PC-3 (cell line): Measurements from ENCODE around the gene RASSF5. TPM values are rescaled to one million over a fixed set of nuclear protein-coding genes. Genes with fewer than 3 reads are reported as not detected.

Source experiments
- ATAC-seq: fragments of 200-7000 bp; cut with Tn5 transposase; 2 replicates; pipeline ENCODE4 v1.9.1; 2020; ENCODE audit warnings: mild to moderate bottlenecking, moderate library complexity
- BruUV-seq: library from RNA; stranded (reverse); fragments of 400-500 nt; replicated peaks from 2 replicates; lab custom pipeline; 2021; lab: Mats Ljungman, UMichigan
- CTCF ChIA-PET: fragments of 300-600 bp; sonication (Branson Sonifier 250); formaldehyde crosslinking; loops from one replicate; lab custom pipeline; 2022; ENCODE audit warnings: antibody characterized with exemption; lab: Charles Lee
- POLR2A ChIA-PET: fragments of 300-600 bp; sonication (Branson Sonifier 250); formaldehyde crosslinking; loops from one replicate; lab custom pipeline; 2022; ENCODE audit warnings: antibody characterized with exemption; ENCODE audit not compliant: unreplicated experiment; lab: Charles Lee
- DNase-seq: peaks from one replicate; pipeline ENCODE4 v3.0.0-alpha.2; 2015
- H2AFZ ChIP-seq: fragments of 300-600 bp; sonication (generic); 2 replicates; pipeline ENCODE4 v1.6.0; 2016; ENCODE audit warnings: antibody characterized with exemption, low read length
- H3F3A ChIP-seq: fragments of 300-600 bp; sonication (generic); one replicate; pipeline ENCODE4 v1.6.0; 2017; ENCODE audit warnings: antibody characterized with exemption, low read length, control low read depth, mild to moderate bottlenecking; ENCODE audit not compliant: unreplicated experiment
- H3K27ac ChIP-seq: fragments of 300-600 bp; sonication (generic); 2 replicates; pipeline ENCODE4 v1.5.1; 2016; ENCODE audit warnings: mild to moderate bottlenecking, low read length
- H3K27me3 ChIP-seq: fragments of 300-600 bp; sonication (generic); 2 replicates; pipeline ENCODE4 v1.6.1; 2016; ENCODE audit warnings: low read length, mixed read lengths
- H3K36me3 ChIP-seq: fragments of 300-600 bp; sonication (generic); 2 replicates; pipeline ENCODE4 v1.6.1; 2016; ENCODE audit warnings: low read depth, mixed run types, low read length, mixed read lengths
- H3K4me1 ChIP-seq: fragments of 300-600 bp; sonication (generic); 2 replicates; pipeline ENCODE4 v1.5.1; 2016; ENCODE audit warnings: low read length; ENCODE audit not compliant: insufficient read depth
- H3K4me2 ChIP-seq: fragments of 300-600 bp; sonication (generic); 2 replicates; pipeline ENCODE4 v1.6.0; 2016; ENCODE audit warnings: low read length
- H3K4me3 ChIP-seq: fragments of 300-600 bp; sonication (generic); 2 replicates; pipeline ENCODE4 v1.5.1; 2016; ENCODE audit warnings: mild to moderate bottlenecking, low read length, mixed read lengths
- H3K79me2 ChIP-seq: fragments of 300-600 bp; sonication (generic); 2 replicates; pipeline ENCODE4 v1.6.1; 2017; ENCODE audit warnings: low read length, mixed read lengths
- H3K9ac ChIP-seq: fragments of 300-600 bp; sonication (generic); 2 replicates; pipeline ENCODE4 v1.6.0; 2016; ENCODE audit warnings: mild to moderate bottlenecking, low read length
- H3K9me2 ChIP-seq: fragments of 300-600 bp; sonication (generic); replicated peaks from 2 replicates; pipeline ENCODE4 v1.6.1; 2016; ENCODE audit warnings: mixed run types, low read length, mixed read lengths
- H3K9me3 ChIP-seq: fragments of 300-600 bp; sonication (generic); 2 replicates; pipeline ENCODE4 v1.6.1; 2016; ENCODE audit warnings: low read length, mixed read lengths
- H4K20me1 ChIP-seq: fragments of 300-600 bp; sonication (generic); 2 replicates; pipeline ENCODE4 v1.6.1; 2016; ENCODE audit warnings: low read length, mixed read lengths
- CTCF ChIP-seq: fragments of 300-600 bp; sonication (generic); conservative IDR thresholded peaks from 2 replicates; pipeline ENCODE4 v1.5.1; 2017; ENCODE audit warnings: antibody characterized with exemption, low read depth, mild to moderate bottlenecking, low read length
- EZH2 ChIP-seq: fragments of 300-600 bp; sonication (generic); IDR thresholded peaks from one replicate; pipeline ENCODE4 v1.6.1; 2017; ENCODE audit warnings: antibody characterized with exemption, mild to moderate bottlenecking, low read length; ENCODE audit not compliant: unreplicated experiment
- EZH2phosphoT487 ChIP-seq: fragments of 300-600 bp; sonication (generic); IDR thresholded peaks from 2 replicates; pipeline ENCODE4 v1.6.1; 2018; ENCODE audit warnings: mild to moderate bottlenecking, antibody characterized with exemption, low read length, borderline replicate concordance
- intact Hi-C: fragments of 100-400 bp; cut with micrococcal nuclease; formaldehyde crosslinking; loops from 2 replicates; pipeline ENCODE4 v1.9.0; 2023
- total RNA-seq: library from RNA; depleted of rRNA; stranded (reverse); fragments of >200 nt; gene quantifications from 2 replicates; pipeline ENCODE4 v1.2.3, GENCODE V29; 2014

The RASSF5 gene
- total RNA-seq, 1 experiment from 2014 or later = 15.5 TPM

GRCh38 chr1:206472886-206473285 lies 34.4 kb upstream of the RASSF5 start:
- TF ChIP-seq EZH2phosphoT487 (no peak), CTCF (no peak), EZH2 (no peak)
- no peaks in the 10 kb centered on the region for H4K20me1 ChIP-seq
- H3K27ac ChIP-seq = no peak overlapping the region
- peaks cover 41% of the 10 kb centered on the region for H3K4me1 ChIP-seq
- CTCF ChIA-PET = no interaction called here
- H3K79me2 ChIP-seq = peaks cover 14% of the 10 kb centered on the region
- BruUV-seq = no TSS peak
- no peaks in the 10 kb centered on the region for H3K9me3 ChIP-seq
- no peak overlapping the region for H2AFZ ChIP-seq
- no peaks in the 10 kb centered on the region for H3K9me2 ChIP-seq
- DNase-seq (no peak), ATAC-seq (no peak)
- no peaks in the 10 kb centered on the region for H3F3A ChIP-seq
- H3K9ac ChIP-seq = no peak overlapping the region
- H3K4me3 ChIP-seq = no peak overlapping the region
- no peak overlapping the region for H3K4me2 ChIP-seq
- POLR2A ChIA-PET = no interaction called here
- peaks cover 25% of the 10 kb centered on the region for H3K36me3 ChIP-seq
- no peaks in the 10 kb centered on the region for H3K27me3 ChIP-seq
- intact Hi-C loops = no loop called here

DNA sequence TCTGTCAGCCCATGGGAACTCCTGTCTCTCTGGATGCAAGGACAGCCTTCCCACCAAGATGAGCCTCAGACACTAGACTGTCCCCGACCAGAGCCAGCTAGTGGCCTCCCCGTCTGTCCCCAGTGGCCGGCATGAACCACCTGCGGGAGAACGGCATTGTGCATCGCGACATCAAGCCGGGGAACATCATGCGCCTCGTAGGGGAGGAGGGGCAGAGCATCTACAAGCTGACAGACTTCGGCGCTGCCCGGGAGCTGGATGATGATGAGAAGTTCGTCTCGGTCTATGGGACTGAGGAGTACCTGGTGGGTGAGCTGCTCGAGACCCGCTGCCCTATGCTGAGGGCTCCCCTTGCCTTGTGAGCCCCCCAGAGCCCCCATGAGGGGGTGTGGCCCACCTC lies 31.3 kb upstream of the RASSF5 start:
- Histone ChIP-seq H3K36me3 (peaks cover 25% of the 10 kb centered on the region), H3K27me3 (no peaks in the 10 kb centered on the region), H3K4me1 (peaks cover 21% of the 10 kb centered on the region), H3K9ac (no peak overlapping the region), H3K9me3 (no peaks in the 10 kb centered on the region), H3K9me2 (no peaks in the 10 kb centered on the region), H3K4me3 (no peak overlapping the region), H3K79me2 (peaks cover 8% of the 10 kb centered on the region), H2AFZ (no peak overlapping the region), H4K20me1 (no peaks in the 10 kb centered on the region), H3K4me2 (no peak overlapping the region), H3F3A (no peaks in the 10 kb centered on the region), H3K27ac (no peak overlapping the region)
- intact Hi-C loops = no loop called here
- no peak for DNase-seq
- POLR2A ChIA-PET = no interaction called here
- TF ChIP-seq EZH2 = no peak
- no peak for TF ChIP-seq EZH2phosphoT487
- no peak for TF ChIP-seq CTCF
- ATAC-seq = no peak
- no TSS peak for BruUV-seq
- CTCF ChIA-PET = no interaction called here

DNA sequence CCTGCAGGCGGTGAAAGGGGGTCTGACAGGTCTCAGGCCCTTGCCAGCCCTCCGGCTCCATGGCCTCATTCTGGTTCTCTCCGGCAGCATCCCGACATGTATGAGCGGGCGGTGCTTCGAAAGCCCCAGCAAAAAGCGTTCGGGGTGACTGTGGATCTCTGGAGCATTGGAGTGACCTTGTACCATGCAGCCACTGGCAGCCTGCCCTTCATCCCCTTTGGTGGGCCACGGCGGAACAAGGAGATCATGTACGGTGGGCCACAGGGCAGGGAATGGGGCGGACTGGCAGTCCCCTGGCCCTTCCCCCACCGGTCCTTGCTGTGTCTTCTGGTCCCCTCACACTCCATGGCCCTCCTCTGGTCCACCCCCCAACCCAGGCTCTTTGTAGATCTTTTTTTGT lies 30.7 kb upstream of the RASSF5 start:
- ATAC-seq = no peak
- no peaks in the 10 kb centered on the region for H3K9me3 ChIP-seq
- DNase-seq = no peak
- H3K27ac ChIP-seq = no peak overlapping the region
- POLR2A ChIA-PET = no interaction called here
- no peak overlapping the region for H2AFZ ChIP-seq
- TF ChIP-seq EZH2phosphoT487 = no peak
- no peak for TF ChIP-seq CTCF
- no peak for TF ChIP-seq EZH2
- H3K27me3 ChIP-seq = no peaks in the 10 kb centered on the region
- intact Hi-C loops = no loop called here
- no peaks in the 10 kb centered on the region for H3F3A ChIP-seq
- H3K4me3 ChIP-seq = no peak overlapping the region
- peaks cover 25% of the 10 kb centered on the region for H3K36me3 ChIP-seq
- H3K9ac ChIP-seq = no peak overlapping the region
- no TSS peak for BruUV-seq
- CTCF ChIA-PET = no interaction called here
- no peaks in the 10 kb centered on the region for H4K20me1 ChIP-seq
- H3K4me1 ChIP-seq = peaks cover 19% of the 10 kb centered on the region
- no peak overlapping the region for H3K4me2 ChIP-seq
- H3K9me2 ChIP-seq = no peaks in the 10 kb centered on the region
- peaks cover 2% of the 10 kb centered on the region for H3K79me2 ChIP-seq
